GM19193 (cell line): Measurements from ENCODE around the gene ADCY2.

Source experiments
- POLR2A ChIP-seq: IDR thresholded peaks from 4 replicates; pipeline ENCODE4 v1.6.1; 2011; ENCODE audit not compliant: insufficient read depth, insufficient read length; ENCODE audit errors: extremely low read depth

ADCY2 gene

GRCh38 chr5:7622498-7622897 lies 226.6 kb downstream of the ADCY2 start:
- TF ChIP-seq POLR2A: no peak

GRCh38 chr5:7625740-7626139 lies 229.8 kb downstream of the ADCY2 start:
- no peak for TF ChIP-seq POLR2A

- TF ChIP-seq POLR2A: no peak
Measured at GRCh38 chr5:7628248-7628647, 232.3 kb downstream of the ADCY2 start.

- no peak for TF ChIP-seq POLR2A
Measured at GRCh38 chr5:7628820-7629219, 232.9 kb downstream of the ADCY2 start.

- TF ChIP-seq POLR2A: no peak
Measured at GRCh38 chr5:7629561-7629960, 233.6 kb downstream of the ADCY2 start.

- TF ChIP-seq POLR2A: no peak
Measured at GRCh38 chr5:7634837-7635236, 238.9 kb downstream of the ADCY2 start.

GRCh38 chr5:7638456-7638855 lies 242.5 kb downstream of the ADCY2 start:
- no peak for TF ChIP-seq POLR2A

- no peak for TF ChIP-seq POLR2A
Measured at GRCh38 chr5:7642029-7642428, 246.1 kb downstream of the ADCY2 start.

GRCh38 chr5:7644723-7645122 lies 248.8 kb downstream of the ADCY2 start:
- TF ChIP-seq POLR2A: no peak

- TF ChIP-seq POLR2A: no peak
Measured at GRCh38 chr5:7650755-7651154, 254.8 kb downstream of the ADCY2 start.

GRCh38 chr5:7653046-7653445 lies 257.1 kb downstream of the ADCY2 start:
- no peak for TF ChIP-seq POLR2A

GRCh38 chr5:7657153-7657552 lies 261.2 kb downstream of the ADCY2 start:
- no peak for TF ChIP-seq POLR2A

- no peak for TF ChIP-seq POLR2A
Measured at GRCh38 chr5:7659420-7659819, 263.5 kb downstream of the ADCY2 start.

- no peak for TF ChIP-seq POLR2A
Measured at GRCh38 chr5:7662289-7662688, 266.4 kb downstream of the ADCY2 start.

- TF ChIP-seq POLR2A: no peak
Measured at GRCh38 chr5:7663808-7664207, 267.9 kb downstream of the ADCY2 start.

GRCh38 chr5:7664208-7664607 lies 268.3 kb downstream of the ADCY2 start:
- TF ChIP-seq POLR2A: no peak

- TF ChIP-seq POLR2A: no peak
Measured at GRCh38 chr5:7667216-7667767, 271.4 kb downstream of the ADCY2 start.
